H9 (cell line): ENCODE measurements around the gene ATG13. TPM values are rescaled to one million over a fixed set of nuclear protein-coding genes. Genes with fewer than 3 reads are reported as not detected.
"Not testable (repeated sequence)": the region's sequence is repeated elsewhere in the genome, so short reads cannot be mapped to it uniquely, and the experiment has no call there.

Experiments
- DNase-seq: peaks from one replicate; pipeline ENCODE4 v3.0.0-alpha.2; 2017
- H2AFZ ChIP-seq: one replicate; pipeline ENCODE4 v1.6.1; 2013; ENCODE audit warnings: mild to moderate bottlenecking, low read length, control low read depth, moderate library complexity
- H2AK5ac ChIP-seq: 2 replicates; pipeline ENCODE4 v1.6.1; 2013; ENCODE audit warnings: low read length, control low read depth, mixed read lengths; ENCODE audit not compliant: insufficient read length
- H2BK120ac ChIP-seq: one replicate; pipeline ENCODE4 v1.6.1; 2013; ENCODE audit warnings: low read depth, mild to moderate bottlenecking, low read length, control low read depth, inconsistent platforms; ENCODE audit not compliant: poor library complexity, severe bottlenecking
- H2BK12ac ChIP-seq: 2 replicates; pipeline ENCODE4 v1.6.1; 2013; ENCODE audit warnings: low read length, control low read depth, mixed read lengths, low read depth; ENCODE audit not compliant: insufficient read length
- H2BK15ac ChIP-seq: 2 replicates; pipeline ENCODE4 v1.6.1; 2013; ENCODE audit warnings: low read depth, low read length, control low read depth
- H2BK20ac ChIP-seq: one replicate; pipeline ENCODE4 v1.6.1; 2013; ENCODE audit warnings: low read depth, mild to moderate bottlenecking, low read length, control low read depth, inconsistent platforms; ENCODE audit not compliant: poor library complexity, severe bottlenecking
- H2BK5ac ChIP-seq: 2 replicates; pipeline ENCODE4 v1.6.1; 2013; ENCODE audit warnings: low read length, control low read depth, mixed read lengths; ENCODE audit not compliant: insufficient read length
- H3K14ac ChIP-seq: 2 replicates; pipeline ENCODE4 v1.6.1; 2013; ENCODE audit warnings: low read length, control low read depth; ENCODE audit not compliant: insufficient read depth
- H3K18ac ChIP-seq: 2 replicates; pipeline ENCODE4 v1.6.1; 2013; ENCODE audit warnings: low read depth, mild to moderate bottlenecking, mixed read lengths, low read length, control low read depth; ENCODE audit not compliant: insufficient read length
- H3K23ac ChIP-seq: 2 replicates; pipeline ENCODE4 v1.6.1; 2013; ENCODE audit warnings: low read length, control low read depth, mixed read lengths, low read depth; ENCODE audit not compliant: insufficient read length
- H3K23me2 ChIP-seq: 2 replicates; pipeline ENCODE4 v1.6.1; 2013; ENCODE audit warnings: low read depth, mild to moderate bottlenecking, mixed read lengths, low read length, control low read depth; ENCODE audit not compliant: insufficient read length, poor library complexity, severe bottlenecking
- H3K27ac ChIP-seq: 2 replicates; pipeline ENCODE4 v1.5.1; 2013; ENCODE audit warnings: low read length, control low read depth, mixed read lengths, low read depth; ENCODE audit not compliant: insufficient read length
- H3K27me3 ChIP-seq: 2 replicates; pipeline ENCODE4 v1.6.1; 2013; ENCODE audit warnings: low read length, control low read depth, inconsistent platforms; ENCODE audit not compliant: insufficient read depth
- H3K4ac ChIP-seq: 2 replicates; pipeline ENCODE4 v1.6.1; 2013; ENCODE audit warnings: low read depth, mild to moderate bottlenecking, control low read depth, inconsistent platforms, low read length, moderate library complexity
- H3K4me1 ChIP-seq: 2 replicates; pipeline ENCODE4 v1.6.1; 2013; ENCODE audit warnings: low read length, control low read depth, inconsistent platforms; ENCODE audit not compliant: insufficient read depth
- H3K4me2 ChIP-seq: 2 replicates; pipeline ENCODE4 v1.6.1; 2013; ENCODE audit warnings: low read length, control low read depth, mixed read lengths; ENCODE audit not compliant: insufficient read length, insufficient read depth
- H3K56ac ChIP-seq: 2 replicates; pipeline ENCODE4 v1.6.1; 2013; ENCODE audit warnings: low read depth, mild to moderate bottlenecking, mixed read lengths, low read length, control low read depth; ENCODE audit not compliant: insufficient read length
- H3K79me1 ChIP-seq: 2 replicates; pipeline ENCODE4 v1.6.1; 2013; ENCODE audit warnings: low read depth, mild to moderate bottlenecking, moderate library complexity, low read length, control low read depth, inconsistent platforms; ENCODE audit not compliant: insufficient read depth, poor library complexity, severe bottlenecking
- H3K79me2 ChIP-seq: 2 replicates; pipeline ENCODE4 v1.6.1; 2013; ENCODE audit warnings: low read length, control low read depth, inconsistent platforms; ENCODE audit not compliant: insufficient read depth
- H3K9ac ChIP-seq: 2 replicates; pipeline ENCODE4 v1.6.1; 2013; ENCODE audit warnings: low read length, control low read depth, mixed read lengths; ENCODE audit not compliant: insufficient read length; ENCODE audit errors: extremely low read depth
- H3K9me3 ChIP-seq: one replicate; pipeline ENCODE4 v1.6.1; 2013; ENCODE audit warnings: low read depth, low read length, inconsistent platforms; ENCODE audit not compliant: control insufficient read depth
- H3T11ph ChIP-seq: one replicate; pipeline ENCODE4 v1.6.1; 2013; ENCODE audit warnings: mild to moderate bottlenecking, low read length, control low read depth, inconsistent platforms
- H4K20me1 ChIP-seq: one replicate; pipeline ENCODE4 v1.6.1; 2013; ENCODE audit not compliant: control insufficient read depth, insufficient read length, insufficient read depth
- H4K5ac ChIP-seq: 2 replicates; pipeline ENCODE4 v1.6.1; 2013; ENCODE audit warnings: low read depth, mild to moderate bottlenecking, mixed read lengths, low read length, control low read depth; ENCODE audit not compliant: insufficient read length
- H4K8ac ChIP-seq: replicated peaks from 2 replicates; pipeline ENCODE4 v1.6.1; 2013; ENCODE audit warnings: low read length, control low read depth, mixed read lengths, low read depth; ENCODE audit not compliant: insufficient read length
- H4K91ac ChIP-seq: 2 replicates; pipeline ENCODE4 v1.6.1; 2013; ENCODE audit warnings: low read depth, mild to moderate bottlenecking, moderate library complexity, mixed read lengths, low read length, control low read depth; ENCODE audit not compliant: insufficient read length
- H3K27ac Mint-ChIP-seq, 3 experiments: 2 replicates in 2 of 3; 3 replicates in 1 of 3; pipeline ENCODE4 v1.8.0; 2020 to 2021; ENCODE audit warnings: mixed read lengths in 3 of 3, mild to moderate bottlenecking in 1 of 3, moderate library complexity in 1 of 3
- H3K27me3 Mint-ChIP-seq: 2 replicates; pipeline ENCODE4 v1.8.0; 2021; ENCODE audit warnings: low read depth, mild to moderate bottlenecking, moderate library complexity, mixed read lengths
- H3K36me3 Mint-ChIP-seq, 3 experiments: 2 replicates in 2 of 3; 3 replicates in 1 of 3; pipeline ENCODE4 v1.8.0; 2020 to 2021; ENCODE audit warnings: low read depth in 3 of 3, mixed read lengths in 3 of 3; ENCODE audit not compliant: insufficient read depth in 1 of 3
- H3K4me1 Mint-ChIP-seq, 2 experiments: 2 replicates each; pipeline ENCODE4 v1.8.0; 2020; ENCODE audit warnings: mixed read lengths in 2 of 2
- H3K4me3 Mint-ChIP-seq, 2 experiments: 2 replicates in 1 of 2; 3 replicates in 1 of 2; pipeline ENCODE4 v1.8.0; 2020 to 2021; ENCODE audit warnings: mild to moderate bottlenecking in 2 of 2, mixed read lengths in 2 of 2, moderate library complexity in 1 of 2
- H3K9me3 Mint-ChIP-seq, 2 experiments: 2 replicates in 1 of 2; 3 replicates in 1 of 2; pipeline ENCODE4 v1.8.0; 2020; ENCODE audit warnings: mild to moderate bottlenecking in 2 of 2, mixed read lengths in 2 of 2, moderate library complexity in 1 of 2
- CTCF ChIP-seq: fragments of 200-600 bp; sonication (generic); conservative IDR thresholded peaks from 3 replicates; pipeline ENCODE4 v1.8.0; 2021; ENCODE audit warnings: antibody characterized with exemption, mild to moderate bottlenecking
- WGBS: extraction: QIAGEN DNeasy Blood & Tissue Kit; methylation state at CpG from one replicate; pipeline ENCODE4 v1.1.7; 2013; ENCODE audit warnings: missing lambda C conversion rate, low lambda C conversion rate, mixed read lengths; ENCODE audit not compliant: insufficient read length; ENCODE audit errors: extremely low coverage; 5-methylcytosine and 5-hydroxymethylcytosine counted together
- total RNA-seq: library from RNA; stranded (reverse); gene quantifications from 2 replicates; pipeline ENCODE4 v1.2.1, GENCODE V29; 2021

The ATG13 gene
- total RNA-seq, 1 experiment from 2014 or later: 79.1 TPM

- Histone ChIP-seq H4K5ac (no peak overlapping the region), H3K4me1 (no peaks in the 10 kb centered on the region), H3K23me2 (no peaks in the 10 kb centered on the region), H3K18ac (no peak overlapping the region), H3K9me3 (no peaks in the 10 kb centered on the region), H4K20me1 (no peaks in the 10 kb centered on the region), H3K79me2 (no peaks in the 10 kb centered on the region), H3K4ac (no peak overlapping the region), H3K9ac (no peak overlapping the region), H3K79me1 (no peaks in the 10 kb centered on the region), H4K91ac (no peak overlapping the region), H2BK12ac (no peak overlapping the region), H3K23ac (no peak overlapping the region), H2AFZ (no peak overlapping the region), H3K27me3 (no peaks in the 10 kb centered on the region), H4K8ac (no peak overlapping the region), H2BK20ac (no peak overlapping the region), H3K27ac (no peak overlapping the region), H2BK5ac (no peak overlapping the region), H2AK5ac (no peak overlapping the region), H3K56ac (no peak overlapping the region), H3T11ph (no peak overlapping the region), H2BK120ac (no peak overlapping the region), H3K14ac (no peak overlapping the region), H2BK15ac (no peak overlapping the region), H3K4me2 (no peak overlapping the region)
- peaks cover 20 to 70% (median 68%) of the 10 kb centered on the region in 3 experiments; a peak in 6 of 7 replicates for H3K36me3 Mint-ChIP-seq
- TF ChIP-seq CTCF: peak; percentile 69
- H3K4me3 Mint-ChIP-seq: no peak overlapping the region
- H3K9me3 Mint-ChIP-seq: no peaks in the 10 kb centered on the region
- no peak for DNase-seq
- no peak overlapping the region for H3K27ac Mint-ChIP-seq
- H3K27me3 Mint-ChIP-seq: no peaks in the 10 kb centered on the region
- peaks cover 8% of the 10 kb centered on the region in 2 experiments for H3K4me1 Mint-ChIP-seq
- WGBS: no CpG with 5 or more reads among the region's 3 CpGs
Measured at GRCh38 chr11:46669711-46670139, 52.4 kb downstream of the ATG13 start.

GRCh38 chr11:46670521-46670920 is 53.2 kb downstream of the ATG13 start:
- not testable (repeated sequence) for H3K4me1 ChIP-seq, H3K9ac ChIP-seq, H3K27me3 Mint-ChIP-seq, H3K27ac Mint-ChIP-seq, DNase-seq, H3K56ac ChIP-seq, H3K23me2 ChIP-seq, H3K27ac ChIP-seq, H3T11ph ChIP-seq, H4K91ac ChIP-seq, H2AK5ac ChIP-seq, H3K9me3 Mint-ChIP-seq, H3K27me3 ChIP-seq, H4K20me1 ChIP-seq, H2BK12ac ChIP-seq, H3K23ac ChIP-seq, H3K9me3 ChIP-seq, H2AFZ ChIP-seq, H4K8ac ChIP-seq, H4K5ac ChIP-seq, H2BK120ac ChIP-seq, H2BK20ac ChIP-seq, H2BK15ac ChIP-seq, H3K79me2 ChIP-seq, H3K4me3 Mint-ChIP-seq, H2BK5ac ChIP-seq, H3K79me1 ChIP-seq, H3K4me2 ChIP-seq, H3K14ac ChIP-seq, H3K18ac ChIP-seq, H3K4ac ChIP-seq
- H3K4me1 Mint-ChIP-seq: peaks cover 14 to 16% of the 10 kb centered on the region in 2 experiments
- no CpG with 5 or more reads among the region's 3 CpGs for WGBS
- peaks cover 20 to 63% (median 61%) of the 10 kb centered on the region in 3 experiments; a peak in 6 of 7 replicates for H3K36me3 Mint-ChIP-seq
